SK-N-SH (cell line): ENCODE data around the gene PTMS. TPM values are rescaled to one million over a fixed set of nuclear protein-coding genes. Genes with fewer than 3 reads are reported as not detected.

ENCODE experiments used
- CTCF ChIA-PET: fragments of 300-600, 350-600 bp; formaldehyde crosslinking; extraction: SDS; loops from one replicate; lab custom pipeline; 2021; lab: Yijun Ruan, JAX
- POLR2A ChIA-PET: fragments of 350-600 bp; sonication (Branson Sonifier 250); formaldehyde crosslinking; extraction: SDS; loops from one replicate; lab custom pipeline; 2020; ENCODE audit warnings: antibody characterized with exemption, inconsistent platforms; lab: Yijun Ruan, JAX
- DNase-seq: peaks from one replicate; pipeline ENCODE4 v3.0.0; 2012
- H2AFZ ChIP-seq: fragments of 200-600 bp; sonication (generic); 2 replicates; pipeline ENCODE4 v1.8.1; 2016; ENCODE audit warnings: antibody characterized with exemption, mild to moderate bottlenecking, low read depth
- H3F3A ChIP-seq: fragments of 200-600 bp; sonication (generic); replicated peaks from 2 replicates; pipeline ENCODE3; 2016; ENCODE audit warnings: antibody characterized with exemption, mild to moderate bottlenecking; ENCODE audit not compliant: insufficient read depth
- H3K27ac ChIP-seq, 2 experiments: fragments of 200-500 bp in 1 of 2; fragments of 200-600 bp in 1 of 2; sonication (Bioruptor generic) in 1 of 2; sonication (generic), shearing (Covaris generic) in 1 of 2; 2 replicates each; pipeline versions ENCODE4 v1.5.1 to v1.6.1; 2014 to 2016; ENCODE audit warnings: low read depth in 2 of 2, inconsistent platforms in 1 of 2, low read length in 1 of 2, mild to moderate bottlenecking in 1 of 2, mixed read lengths in 1 of 2
- H3K27me3 ChIP-seq: fragments of 200-600 bp; sonication (generic), shearing (Covaris generic); 2 replicates; pipeline ENCODE4 v1.6.1; 2016; ENCODE audit warnings: mixed run types; ENCODE audit not compliant: insufficient read depth
- H3K36me3 ChIP-seq, 2 experiments: fragments of 200-500 bp in 1 of 2; fragments of 200-600 bp in 1 of 2; sonication (Bioruptor generic) in 1 of 2; sonication (generic) in 1 of 2; replicated peaks in 1 of 2; 2 replicates each; pipeline versions ENCODE3 to v1.5.1; 2014 to 2016; ENCODE audit warnings: low read length in 1 of 2, mild to moderate bottlenecking in 1 of 2; ENCODE audit not compliant: insufficient read depth in 2 of 2, control insufficient read depth in 1 of 2
- H3K4me1 ChIP-seq, 2 experiments: fragments of 200-500 bp in 1 of 2; fragments of 200-600 bp in 1 of 2; sonication (Bioruptor generic) in 1 of 2; sonication (generic), shearing (Covaris generic) in 1 of 2; 2 replicates each; pipeline versions ENCODE4 v1.5.1 to v1.6.1; 2014 to 2016; ENCODE audit warnings: low read depth in 1 of 2, low read length in 1 of 2, mixed run types in 1 of 2; ENCODE audit not compliant: insufficient read depth in 2 of 2, control insufficient read depth in 1 of 2
- H3K4me2 ChIP-seq: fragments of 200-600 bp; sonication (generic), shearing (Covaris generic); 2 replicates; pipeline ENCODE4 v1.6.1; 2017; ENCODE audit warnings: mixed run types
- H3K4me3 ChIP-seq, 2 experiments: fragments of 200-500 bp in 1 of 2; fragments of 200-600 bp in 1 of 2; sonication (Bioruptor generic) in 1 of 2; sonication (generic), shearing (Covaris generic) in 1 of 2; 2 replicates each; pipeline versions ENCODE4 v1.5.1 to v1.8.1; 2014 to 2016; ENCODE audit warnings: low read depth in 2 of 2, inconsistent platforms in 1 of 2, low read length in 1 of 2, mild to moderate bottlenecking in 1 of 2, mixed read lengths in 1 of 2, moderate library complexity in 1 of 2
- H3K79me2 ChIP-seq: fragments of 200-600 bp; sonication (generic); 2 replicates; pipeline ENCODE4 v1.8.1; 2017; ENCODE audit warnings: mild to moderate bottlenecking; ENCODE audit not compliant: insufficient read depth
- H3K9ac ChIP-seq: fragments of 200-600 bp; sonication (generic); 2 replicates; pipeline ENCODE4 v1.6.1; 2017; ENCODE audit warnings: mixed run types
- H3K9me2 ChIP-seq: fragments of 200-600 bp; sonication (generic); 2 replicates; pipeline ENCODE4 v1.6.1; 2017; ENCODE audit warnings: mixed run types
- H3K9me3 ChIP-seq: fragments of 200-600 bp; sonication (generic); 2 replicates; pipeline ENCODE4 v1.6.1; 2017; ENCODE audit warnings: mixed run types, mild to moderate bottlenecking, moderate library complexity
- H4K20me1 ChIP-seq: fragments of 200-600 bp; sonication (generic); 2 replicates; pipeline ENCODE4 v1.6.1; 2017; ENCODE audit warnings: mild to moderate bottlenecking, mixed run types; ENCODE audit not compliant: insufficient read depth
- CHD2 ChIP-seq: fragments of 150-350 bp; IDR thresholded peaks from 2 replicates; pipeline ENCODE4 v1.6.1; 2018; ENCODE audit warnings: low read length; ENCODE audit not compliant: partially characterized antibody
- EZH2phosphoT487 ChIP-seq: fragments of 200-600 bp; sonication (generic); IDR thresholded peaks from 2 replicates; pipeline ENCODE4 v1.6.1; 2017; ENCODE audit warnings: low read depth, mixed run types, mild to moderate bottlenecking, antibody characterized with exemption, moderate library complexity, borderline replicate concordance
- FOSL2 ChIP-seq: IDR thresholded peaks from 2 replicates; pipeline ENCODE4 v1.4.0; 2012; ENCODE audit warnings: low read depth, mild to moderate bottlenecking, moderate library complexity, borderline replicate concordance
- FOXJ3 ChIP-seq: sonication (generic); formaldehyde crosslinking; IDR thresholded peaks from 2 replicates; pipeline ENCODE4 v1.5.1; 2020; ENCODE audit warnings: mild to moderate bottlenecking, missing genetic modification reagents
- GABPA ChIP-seq: IDR thresholded peaks from 2 replicates; pipeline ENCODE4 v1.4.0; 2012; ENCODE audit warnings: low read depth, mild to moderate bottlenecking
- GATA2 ChIP-seq: sonication (generic); formaldehyde crosslinking; IDR thresholded peaks from 2 replicates; pipeline ENCODE4 v1.5.0; 2020; ENCODE audit warnings: mild to moderate bottlenecking, missing genetic modification reagents
- IRF3 ChIP-seq: fragments of 150-350 bp; IDR thresholded peaks from 2 replicates; pipeline ENCODE4 v1.6.1; 2016; ENCODE audit warnings: mild to moderate bottlenecking, low read depth, low read length
- JUND ChIP-seq: IDR thresholded peaks from 2 replicates; pipeline ENCODE4 v1.4.0; 2012
- MEF2A ChIP-seq: IDR thresholded peaks from 2 replicates; pipeline ENCODE4 v1.4.0; 2012; ENCODE audit warnings: low read depth, borderline replicate concordance
- MXI1 ChIP-seq: IDR thresholded peaks from 2 replicates; pipeline ENCODE4 v1.6.1; 2012; ENCODE audit warnings: mild to moderate bottlenecking, low read depth, low read length, improper control_type of control experiment
- NFIC ChIP-seq: IDR thresholded peaks from 2 replicates; pipeline ENCODE4 v1.4.0; 2012; ENCODE audit warnings: borderline replicate concordance
- NRF1 ChIP-seq: IDR thresholded peaks from 2 replicates; pipeline ENCODE4 v1.6.1; 2012; ENCODE audit warnings: low read depth, mild to moderate bottlenecking, low read length
- PBX3 ChIP-seq: IDR thresholded peaks from 2 replicates; pipeline ENCODE4; 2012
- RCOR1 ChIP-seq: fragments of 150-350 bp; IDR thresholded peaks from 2 replicates; pipeline ENCODE4 v1.6.1; 2017; ENCODE audit warnings: antibody characterized with exemption, low read length
- RXRA ChIP-seq: IDR thresholded peaks from 2 replicates; pipeline ENCODE4 v1.4.0; 2012; ENCODE audit warnings: low read depth, mild to moderate bottlenecking, borderline replicate concordance
- SMC3 ChIP-seq: IDR thresholded peaks from 2 replicates; pipeline ENCODE4 v1.6.1; 2012; ENCODE audit warnings: low read depth, low read length, improper control_type of control experiment
- TAF1 ChIP-seq: IDR thresholded peaks from 2 replicates; pipeline ENCODE4 v1.6.1; 2012; ENCODE audit warnings: low read depth, mild to moderate bottlenecking, low read length, moderate library complexity, borderline replicate concordance
- TCF12 ChIP-seq: IDR thresholded peaks from 2 replicates; pipeline ENCODE4 v1.4.0; 2012
- USF1 ChIP-seq: IDR thresholded peaks from 2 replicates; pipeline ENCODE4 v1.4.0; 2012; ENCODE audit warnings: low read depth, borderline replicate concordance
- USF2 ChIP-seq: fragments of 150-350 bp; IDR thresholded peaks from 2 replicates; pipeline ENCODE4 v1.6.1; 2017; ENCODE audit warnings: antibody characterized with exemption, low read length, low read depth, borderline replicate concordance
- YY1 ChIP-seq: IDR thresholded peaks from 2 replicates; pipeline ENCODE4 v1.4.0; 2012; ENCODE audit warnings: low read depth, mild to moderate bottlenecking
- ZBTB33 ChIP-seq: IDR thresholded peaks from 2 replicates; pipeline ENCODE4 v1.4.0; 2012; ENCODE audit warnings: low read depth, borderline replicate concordance
- WGBS: methylation state at CpG from one replicate; pipeline ENCODE4 v1.1.6; 2017; ENCODE audit warnings: low lambda C conversion rate; 5-methylcytosine and 5-hydroxymethylcytosine counted together
- polyA plus RNA-seq, 3 experiments: library from polyadenylated mRNA; depleted of rRNA; stranded (reverse); fragments of >200 nt; gene quantifications; 2 replicates each; pipeline ENCODE4 v1.2.3, GENCODE V29; 2012

PTMS gene
- polyA plus RNA-seq, 1 of the 3 experiments (the other 2 are of a cell fraction) = 661 TPM

GRCh38 chr12:6759741-6760140 is 6.4 kb upstream of the PTMS start:
- no peak overlapping the region for H3K9ac ChIP-seq
- TF ChIP-seq EZH2phosphoT487 (no peak), CHD2 (no peak), GATA2 (no peak), YY1 (no peak), TCF12 (no peak), USF1 (no peak), NRF1 (no peak), MXI1 (no peak), RCOR1 (no peak), GABPA (no peak), JUND (no peak), TAF1 (no peak), MEF2A (no peak), RXRA (no peak), FOSL2 (no peak), SMC3 (no peak), PBX3 (no peak)
- TF ChIP-seq, all 33 proteins: peak for 0
- Histone ChIP-seq H3K4me1 (peaks cover 2 to 12% of the 10 kb centered on the region in 2 experiments), H2AFZ (no peak overlapping the region), H3K27me3 (no peaks in the 10 kb centered on the region), H3F3A (peaks cover 2% of the 10 kb centered on the region), H3K9me2 (no peaks in the 10 kb centered on the region), H4K20me1 (no peaks in the 10 kb centered on the region), H3K36me3 (no peaks in the 10 kb centered on the region), H3K4me2 (no peak overlapping the region), H3K4me3 (no peak overlapping the region), H3K9me3 (no peaks in the 10 kb centered on the region), H3K79me2 (no peaks in the 10 kb centered on the region), H3K27ac (no peak overlapping the region)
- POLR2A ChIA-PET = no interaction called here
- CTCF ChIA-PET = interaction anchor here (0.9 to 12.7 kb wide), 4 partner anchors 12 to 66 kb away, joined by 3 to 343 read pairs (median 9); partner anchors contain the start of genes LAG3 and PTMS
- 91% methylated on average over 5 of the region's 5 CpGs for WGBS
- DNase-seq = no peak

GRCh38 chr12:6763380-6763779 is 2.8 kb upstream of the PTMS start:
- Histone ChIP-seq H3K27me3 (no peaks in the 10 kb centered on the region), H3K4me2 (peak overlapping the region; percentile 71), H3K27ac (peak overlapping the region; percentile 87 to 99), H3K36me3 (no peaks in the 10 kb centered on the region), H3K4me1 (peaks cover 13 to 28% of the 10 kb centered on the region in 2 experiments), H3K4me3 (peak overlapping the region; percentile 18 to 39; a peak in 2 of 4 replicates), H3K9me2 (no peaks in the 10 kb centered on the region), H3K9ac (peak overlapping the region; percentile 45), H2AFZ (no peak overlapping the region), H3F3A (peaks cover 13% of the 10 kb centered on the region), H3K79me2 (peaks cover 19% of the 10 kb centered on the region), H4K20me1 (peaks cover 16% of the 10 kb centered on the region), H3K9me3 (no peaks in the 10 kb centered on the region)
- 63% methylated on average over 4 of the region's 4 CpGs for WGBS
- DNase-seq = no peak
- ChIA-PET POLR2A (interaction anchor here (1.5 kb wide), 1 partner anchor 9 kb away, joined by 11 read pairs; no protein-coding TSS in a partner anchor), CTCF (interaction anchor here (0.8 to 3.3 kb wide), 9 partner anchors 9 to 128 kb away, joined by 3 to 46 read pairs (median 3); partner anchors contain the start of genes LAG3, MLF2 and SPSB2)
- no peak for TF ChIP-seq IRF3
- no peak for TF ChIP-seq JUND
- no peak for TF ChIP-seq NFIC
- TF ChIP-seq GATA2 = no peak
- TF ChIP-seq RXRA = no peak
- no peak for TF ChIP-seq FOXJ3 (CRISPR knock-in tag)
- TF ChIP-seq FOSL2 = no peak
- no peak for TF ChIP-seq ZBTB33
- no peak for TF ChIP-seq PBX3
- TF ChIP-seq USF2 = no peak
